CD4-positive, alpha-beta T cell treated with Interleukin-21 for 1 hour (primary cell): ENCODE data around the gene CRYBG2.
"Not testable (repeated sequence)": the region's sequence is repeated elsewhere in the genome, so short reads cannot be mapped to it uniquely, and the experiment has no call there.

Experiments used
- DNase-seq: peaks from one replicate; pipeline ENCODE4 v3.0.0-alpha.2; 2020

CRYBG2 gene, protein sequence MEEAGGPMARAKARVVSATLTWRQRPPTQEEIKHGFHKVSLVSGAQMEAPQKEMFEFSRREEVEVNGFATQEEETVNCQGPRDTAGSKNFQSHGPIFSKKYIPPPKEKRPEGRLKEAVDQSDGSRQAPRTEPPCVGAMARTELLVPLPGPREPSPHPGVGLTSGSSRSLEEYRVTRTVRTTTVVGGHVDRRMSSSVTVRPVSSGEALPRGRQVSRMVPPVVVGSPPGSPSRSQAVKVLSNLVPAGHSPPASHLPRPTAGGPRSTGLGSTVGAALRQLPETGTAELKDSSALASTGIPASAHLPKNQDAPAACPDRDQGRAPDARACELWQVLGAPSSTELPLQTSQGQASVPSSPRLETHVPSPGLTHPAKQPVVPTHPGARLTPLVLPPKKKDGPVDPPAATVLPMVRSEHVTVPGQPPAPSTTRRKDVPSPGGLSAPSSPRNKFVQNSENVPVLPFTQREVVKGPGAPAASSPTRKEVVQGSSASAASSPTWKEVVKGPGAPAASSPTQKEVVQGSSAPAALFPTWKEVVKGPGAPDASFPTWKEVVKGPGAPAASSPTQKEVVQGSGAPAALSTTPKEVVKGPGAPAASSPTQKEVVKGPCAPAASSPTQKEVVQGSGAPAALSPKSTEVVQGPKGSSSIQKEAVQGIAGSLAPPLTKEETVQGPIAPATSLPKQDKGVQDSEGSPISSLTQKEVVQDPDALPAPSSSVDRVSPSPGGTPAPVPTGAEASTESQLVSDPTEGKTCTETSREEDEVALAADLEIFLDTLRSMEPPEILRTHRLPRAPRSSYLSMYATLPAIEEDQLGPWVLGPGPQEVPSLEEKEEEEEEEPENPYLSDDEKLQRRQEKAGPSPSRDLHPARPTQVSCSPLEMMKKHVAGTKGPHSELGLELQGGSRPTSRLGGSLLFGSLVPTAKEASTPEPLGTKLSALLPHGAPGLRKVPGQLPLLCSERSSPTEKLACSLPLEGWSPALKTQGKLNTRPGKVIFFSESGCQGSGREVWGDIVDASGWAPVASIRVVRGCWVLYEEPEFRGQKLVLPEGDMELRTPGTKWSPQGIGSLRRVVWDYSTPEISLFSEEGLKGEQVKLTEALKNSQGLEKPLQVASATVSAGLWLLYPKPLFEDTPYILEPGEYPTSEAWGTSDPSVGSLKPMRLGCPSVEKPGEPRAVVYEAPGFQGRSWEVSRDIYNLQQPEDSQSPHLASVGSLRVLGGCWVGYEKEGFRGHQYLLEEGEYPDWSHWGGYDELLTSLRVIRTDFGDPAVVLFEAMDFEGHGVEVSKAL (N-terminal part only)

DNA sequence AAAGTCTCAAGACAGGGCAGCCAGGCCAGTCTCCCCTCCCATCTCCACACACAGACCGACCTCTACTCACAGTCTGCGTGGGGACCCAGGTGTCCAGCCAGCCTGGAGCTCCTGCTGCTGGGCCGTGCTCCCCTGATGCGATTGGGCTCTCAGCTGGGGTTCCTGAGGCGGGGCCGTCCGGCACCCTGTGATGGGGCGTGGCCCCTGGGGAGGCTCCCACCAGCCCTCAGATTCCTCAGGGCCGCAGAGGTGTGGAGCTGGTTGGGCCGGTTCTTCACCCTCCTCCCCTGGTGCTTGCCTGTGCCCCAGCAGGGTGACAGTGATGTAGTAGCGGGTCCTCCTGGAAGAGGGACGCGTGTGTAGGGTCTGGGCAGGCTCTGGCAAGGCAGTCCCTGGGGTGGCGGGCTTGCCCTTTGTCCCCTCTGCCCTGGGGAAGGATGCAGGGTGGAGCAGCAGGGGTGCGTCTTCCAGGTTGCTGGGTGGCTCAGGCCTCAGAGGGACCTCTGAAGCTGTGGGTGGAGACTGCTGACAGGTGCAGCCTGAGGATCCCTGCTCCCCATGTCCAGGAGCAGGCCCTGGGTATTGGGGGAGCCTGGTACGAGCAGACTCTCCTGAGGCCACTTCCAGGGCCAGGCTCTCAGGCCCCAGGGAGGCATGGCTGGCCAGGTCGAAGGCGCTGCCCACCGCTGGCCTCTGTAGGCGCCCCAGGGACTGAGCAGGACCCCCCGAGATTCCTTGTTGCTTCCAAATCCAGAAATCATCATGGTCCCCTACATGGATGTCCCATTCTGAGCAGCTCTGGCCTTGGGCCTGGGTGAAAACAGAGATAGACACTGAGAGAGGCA is at the start of gene CRYBG2:
Gene CRYBG2 (minus strand): TSS at position 155 of the 845 bp plus-strand sequence. CDS start 7,473 bp downstream, outside the sequence.
- no peak for DNase-seq

DNA sequence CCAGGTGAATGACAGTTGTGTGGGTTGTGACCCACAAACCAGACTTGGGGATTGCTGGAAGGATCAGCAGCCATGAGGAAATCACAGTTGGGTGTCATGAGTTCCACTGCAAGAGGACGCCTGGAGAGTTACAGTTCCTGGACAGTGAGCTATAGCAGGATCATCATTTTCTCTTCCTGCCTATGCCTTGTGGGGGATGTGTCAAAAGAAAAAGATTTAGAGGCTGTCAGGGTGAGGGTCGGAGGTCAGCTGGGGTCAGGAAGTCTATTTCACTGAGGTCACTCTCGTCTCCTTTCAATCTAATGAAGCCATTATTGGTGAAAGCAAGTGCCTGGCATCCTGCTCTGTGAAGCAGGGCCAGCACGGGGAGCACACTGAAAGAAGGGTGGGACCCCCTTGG is 49.7 kb upstream of the CRYBG2 start:
- DNase-seq, result no peak

DNA sequence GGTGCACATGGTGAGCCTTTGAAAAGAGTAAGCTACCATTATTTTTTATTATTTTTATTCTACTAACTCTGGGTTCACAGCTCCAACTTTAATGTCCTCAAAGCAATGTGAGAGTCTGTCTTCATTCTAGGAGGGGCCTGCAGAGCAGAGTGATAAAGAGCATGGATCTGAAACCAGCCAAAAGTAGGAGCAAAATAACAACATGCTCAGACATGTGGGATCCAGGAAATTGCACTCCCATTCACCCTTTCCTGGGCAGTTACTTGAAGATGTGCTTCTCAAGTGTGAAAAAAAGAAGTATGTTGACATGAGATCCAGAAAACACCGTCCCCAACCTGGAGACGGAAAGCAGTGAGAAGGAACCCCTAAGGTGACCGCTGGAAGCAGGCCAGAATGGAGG is 48.0 kb upstream of the CRYBG2 start:
- DNase-seq, result no peak

DNA sequence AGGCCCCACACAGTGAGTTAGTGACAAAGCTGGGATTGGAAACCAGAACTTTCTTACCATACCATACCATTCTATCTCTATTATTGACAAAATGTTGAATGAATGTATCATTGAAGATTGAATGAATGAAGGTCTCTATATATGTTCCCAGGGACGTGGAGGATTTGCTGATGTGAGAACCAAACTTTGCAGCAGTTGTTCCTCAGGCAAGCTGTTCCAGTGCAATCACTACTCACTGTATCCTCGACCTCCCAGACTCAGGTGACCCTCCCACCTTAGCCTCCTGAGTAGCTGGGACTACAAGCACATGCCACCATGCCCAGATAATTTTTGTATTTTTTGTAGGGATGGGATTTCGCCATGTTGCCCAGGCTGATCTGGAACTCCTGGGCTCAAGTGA is 45.1 kb upstream of the CRYBG2 start:
- no peak for DNase-seq

DNA sequence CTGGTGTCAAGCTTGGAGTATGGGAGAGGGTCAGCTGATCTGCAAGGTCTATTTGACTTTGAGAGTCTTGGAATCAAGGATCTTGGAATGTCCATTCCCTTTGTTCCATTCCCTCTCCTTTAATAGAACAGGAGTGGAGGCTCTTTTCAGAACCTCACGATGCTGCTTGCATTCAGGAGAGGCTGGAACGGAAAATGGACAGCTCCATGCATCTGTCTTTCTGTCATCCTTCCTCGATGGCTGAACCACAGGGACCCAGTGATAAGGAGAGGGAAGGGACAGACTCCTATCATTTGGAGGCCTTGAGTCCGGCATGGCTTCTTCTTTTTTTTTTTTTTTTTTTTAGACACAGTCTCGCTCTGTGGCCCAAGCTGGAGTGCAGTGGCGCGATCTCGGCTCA is 41.8 kb upstream of the CRYBG2 start:
- DNase-seq, result no peak

DNA sequence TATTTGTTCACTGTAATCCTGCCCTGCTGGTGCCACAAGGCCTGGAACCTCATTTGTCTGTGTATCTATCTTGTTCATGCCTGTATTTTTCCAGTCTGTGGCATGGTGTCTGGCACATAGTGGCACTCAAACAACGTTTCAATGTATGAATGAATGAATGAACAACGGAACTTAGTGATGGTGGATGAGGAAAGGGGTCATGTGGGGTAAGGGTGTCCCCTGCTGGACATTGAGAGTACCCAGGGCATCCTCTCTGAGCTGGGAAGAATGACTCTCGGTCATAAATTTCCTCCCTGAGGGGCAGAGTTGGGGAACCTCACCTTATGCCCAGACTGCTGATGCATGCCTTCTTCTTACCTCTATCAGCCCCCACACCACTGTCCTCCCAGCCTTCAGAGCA is 37.5 kb upstream of the CRYBG2 start:
- peak; percentile 72 for DNase-seq

DNA sequence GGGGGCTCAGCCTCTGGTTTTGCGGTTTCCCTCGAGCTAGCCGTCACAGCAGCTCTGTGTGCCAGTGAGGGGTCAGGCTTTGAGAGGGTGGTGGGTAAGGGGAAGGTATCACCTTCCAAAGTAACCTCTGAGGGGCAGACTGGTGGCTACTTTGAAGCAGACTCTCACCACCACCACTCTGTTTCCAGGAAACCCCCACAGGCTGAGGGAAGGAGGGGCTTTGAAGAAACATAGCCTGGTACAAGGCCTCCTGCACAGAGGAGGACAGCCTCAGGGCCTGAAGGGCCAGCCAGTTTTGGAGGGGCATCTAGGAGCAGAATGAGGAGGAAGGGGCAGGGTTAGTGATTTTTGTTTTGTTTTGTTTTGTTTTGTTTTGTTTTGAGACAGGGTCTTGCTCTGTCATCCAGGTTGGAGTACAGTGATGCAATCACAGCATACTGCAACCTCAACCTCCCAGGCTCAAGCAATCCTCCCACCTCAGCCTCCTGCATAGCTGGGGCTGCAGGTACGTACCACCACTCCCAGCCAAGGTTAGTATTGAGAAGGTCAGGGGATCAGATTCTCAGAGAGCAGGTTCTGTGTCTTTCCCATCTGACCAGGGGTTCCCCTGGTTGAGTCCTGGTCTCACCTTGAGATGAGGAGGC is 35.8 kb upstream of the CRYBG2 start:
- no peak for DNase-seq

DNA sequence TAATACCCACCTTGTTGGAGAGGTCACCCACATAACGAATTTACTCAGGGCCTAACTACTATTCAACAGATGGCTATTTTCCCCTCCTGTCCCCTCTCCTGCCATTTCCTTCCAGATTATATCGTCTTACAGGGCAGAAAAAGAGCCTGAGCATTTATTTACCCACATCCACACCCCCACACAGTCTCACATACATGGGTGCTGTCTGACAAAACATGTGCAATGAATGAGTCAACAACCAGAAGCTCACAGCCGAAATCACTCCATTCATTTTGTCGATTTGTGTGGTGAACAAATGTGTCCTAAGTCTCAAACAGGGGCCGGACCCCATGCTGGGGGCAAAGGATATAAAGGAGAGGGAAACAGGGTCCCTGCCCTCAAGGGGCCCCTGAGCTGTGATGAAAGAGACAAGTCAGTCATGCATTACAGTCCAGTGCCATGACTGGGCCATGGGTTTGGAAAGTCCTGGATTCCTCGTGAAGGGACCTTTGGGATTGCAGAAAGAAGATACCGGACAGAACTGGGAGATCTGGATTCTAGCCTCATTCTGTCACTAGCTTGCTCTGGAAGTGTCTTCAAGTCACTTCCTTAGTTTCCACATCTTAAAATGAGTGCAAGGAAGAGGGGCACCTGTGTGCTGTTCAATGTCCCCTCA is 35.0 kb upstream of the CRYBG2 start:
- DNase-seq, result no peak

DNA sequence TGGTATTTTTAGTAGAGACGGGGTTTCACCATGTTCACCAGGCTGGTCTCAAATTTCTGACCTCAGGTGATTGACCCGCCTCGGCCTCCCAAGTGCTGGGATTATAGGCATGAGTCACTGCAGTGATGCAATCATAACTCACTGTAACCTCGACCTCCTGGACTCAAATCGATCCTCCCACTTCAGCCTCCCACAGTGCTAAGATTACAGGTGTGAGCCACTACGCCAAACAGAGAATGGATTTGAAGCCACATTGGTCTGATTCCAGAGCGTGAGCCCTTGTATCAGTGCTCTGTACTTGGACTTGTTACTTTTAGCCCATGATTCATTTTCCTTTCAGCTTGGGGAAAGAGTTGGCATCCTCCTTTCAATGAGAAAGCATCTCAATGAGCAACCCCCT is 33.5 kb upstream of the CRYBG2 start:
- DNase-seq, result no peak

DNA sequence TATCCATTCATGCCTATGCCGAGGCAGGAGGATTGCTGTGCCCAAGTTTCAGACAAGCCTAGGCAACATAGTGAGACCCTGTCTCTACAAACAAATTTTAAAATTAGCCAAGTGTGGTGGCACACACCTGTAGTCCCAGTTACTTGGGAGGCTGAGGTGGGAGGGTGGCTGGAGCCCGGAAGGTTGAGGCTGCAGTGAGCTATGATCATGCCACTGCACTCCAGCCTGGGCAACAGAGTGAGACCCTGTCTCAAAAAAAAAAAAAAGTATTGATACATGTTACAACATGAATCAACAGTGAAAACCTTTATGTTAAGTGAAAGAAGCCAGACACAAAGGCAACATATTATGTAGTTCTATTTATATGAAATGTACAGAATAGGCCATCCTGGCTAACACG is 31.1 kb upstream of the CRYBG2 start:
- not testable (repeated sequence) for DNase-seq

DNA sequence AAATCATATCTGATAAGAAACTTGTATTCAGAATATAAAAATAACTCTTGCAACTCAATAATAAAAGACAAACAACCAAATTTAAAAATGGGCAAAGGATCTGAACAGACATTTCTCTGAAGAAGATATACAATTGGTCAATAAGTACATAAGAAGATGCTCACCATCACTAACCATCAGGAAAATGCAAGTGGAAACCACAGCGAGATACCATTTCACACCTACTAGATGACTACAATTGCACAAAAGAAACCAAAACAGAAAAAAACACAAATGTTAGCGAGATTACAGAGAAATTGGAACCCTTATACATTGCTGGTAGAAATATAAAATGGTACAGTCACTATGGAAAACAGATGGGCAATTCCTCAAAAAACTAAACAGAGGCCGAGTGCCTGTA is 30.1 kb upstream of the CRYBG2 start:
- DNase-seq, result peak; percentile 33

DNA sequence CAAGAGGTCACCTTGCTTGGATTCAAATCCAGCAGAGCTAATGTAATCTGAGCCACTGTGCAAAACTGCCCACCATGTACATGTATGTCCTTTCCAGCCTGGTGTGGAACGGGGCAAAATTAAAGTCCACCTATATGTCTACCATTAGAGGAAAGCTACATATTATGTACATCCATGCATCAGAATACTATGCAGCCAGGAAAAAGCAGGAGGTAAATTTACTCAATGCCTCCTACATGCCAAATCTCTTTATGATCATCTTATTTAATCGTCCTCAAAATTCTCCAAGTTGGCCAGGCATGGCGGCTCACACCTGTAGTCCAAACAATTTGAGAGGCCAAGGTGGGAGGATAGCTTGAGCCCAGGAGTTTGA is 24.9 kb upstream of the CRYBG2 start:
- no peak for DNase-seq

DNA sequence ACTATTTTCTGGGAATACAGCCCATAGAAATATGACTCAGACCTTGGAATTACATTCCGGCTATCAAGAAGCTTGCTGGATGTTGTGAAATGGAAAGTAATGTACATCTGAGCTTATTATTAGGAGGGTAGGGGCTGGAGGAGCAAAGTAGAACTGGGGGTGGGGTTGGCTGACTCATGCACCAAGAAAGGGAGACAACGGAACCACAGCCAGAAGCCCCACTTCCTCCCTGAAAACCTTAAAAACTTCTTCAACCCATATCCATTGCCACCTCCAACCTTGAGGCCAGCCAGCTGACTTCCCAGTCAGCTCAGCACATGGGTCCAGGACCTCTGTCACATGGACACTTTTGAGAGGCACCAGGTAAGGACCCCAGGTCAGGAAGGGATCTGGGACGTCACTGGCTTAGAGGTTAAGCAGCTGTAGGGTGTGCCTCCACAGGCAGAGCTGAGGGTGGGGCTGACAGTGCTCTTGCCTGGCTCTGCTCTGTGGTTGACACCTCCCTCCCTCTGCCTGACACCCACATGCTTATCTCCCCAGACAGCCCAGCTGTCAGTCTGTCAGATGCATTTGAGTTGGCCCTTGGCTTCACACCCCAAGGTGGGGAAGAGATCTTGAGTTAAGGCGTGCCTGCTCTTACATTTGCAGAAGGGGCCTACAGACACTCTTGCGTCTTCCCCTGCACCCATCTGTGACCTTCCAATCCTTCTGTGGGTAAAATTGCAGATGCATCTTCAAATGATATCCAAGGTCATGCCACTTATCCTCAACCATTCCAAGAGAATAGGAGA is 24.4 kb upstream of the CRYBG2 start:
- peak; percentile 86 for DNase-seq

DNA sequence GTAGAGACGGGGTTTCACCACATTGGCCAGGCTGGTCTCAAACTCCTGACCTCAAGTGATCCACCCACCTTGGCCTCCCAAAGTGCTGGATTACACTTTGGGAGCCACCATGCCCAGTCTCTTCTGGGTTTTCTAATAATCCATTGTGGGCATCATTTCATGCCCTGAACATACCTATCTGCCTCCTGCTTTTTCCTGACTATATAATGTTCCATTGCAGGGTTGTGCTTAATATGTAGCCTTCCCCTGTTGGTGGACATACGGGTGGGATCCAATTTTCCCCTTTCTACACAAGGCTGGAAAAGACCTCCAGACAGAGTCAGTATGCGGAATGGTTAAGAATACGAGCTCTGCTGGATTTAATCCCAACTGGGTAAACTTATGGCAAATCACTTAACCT is 22.1 kb upstream of the CRYBG2 start:
- DNase-seq, result no peak

DNA sequence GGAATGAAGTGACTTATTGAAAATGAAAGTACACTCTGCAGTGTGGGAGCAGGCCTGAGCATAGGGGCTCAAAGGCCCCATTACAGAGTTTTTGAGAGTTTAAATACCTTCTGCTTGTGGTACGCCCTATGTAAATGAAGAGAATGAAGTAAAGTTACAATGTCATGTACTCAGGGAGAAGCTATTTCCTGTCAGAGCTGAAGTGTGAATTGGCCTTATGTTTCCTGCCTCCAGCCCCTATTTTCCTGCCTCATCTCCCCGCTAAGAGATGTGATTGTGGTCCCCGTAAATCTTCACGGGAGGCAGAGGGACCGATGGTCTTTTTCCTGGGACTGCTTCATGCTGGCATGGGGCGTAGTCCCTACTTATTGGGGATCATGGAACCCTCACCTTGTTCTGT is 21.2 kb upstream of the CRYBG2 start:
- peak; percentile 21 for DNase-seq

DNA sequence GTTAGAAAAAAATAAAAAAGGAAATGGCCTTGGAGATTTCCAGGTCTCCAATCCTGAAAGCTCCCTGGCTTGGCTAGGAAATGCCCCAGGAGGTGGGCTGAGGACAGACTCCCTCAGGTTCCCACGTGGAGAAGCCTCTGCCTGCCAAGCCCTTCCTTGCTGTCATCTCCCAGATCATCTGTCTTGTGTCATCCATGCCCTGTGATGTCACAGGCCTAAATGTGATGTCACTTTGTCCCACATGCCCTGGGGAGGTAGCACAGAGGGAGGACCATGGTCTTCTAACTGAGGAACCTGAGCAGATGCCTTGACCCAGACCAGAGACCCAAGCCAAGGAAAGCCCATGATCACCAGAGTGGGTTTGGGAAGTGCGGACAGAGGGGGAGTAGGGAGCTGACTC is 20.4 kb upstream of the CRYBG2 start:
- DNase-seq, result not testable (repeated sequence)

DNA sequence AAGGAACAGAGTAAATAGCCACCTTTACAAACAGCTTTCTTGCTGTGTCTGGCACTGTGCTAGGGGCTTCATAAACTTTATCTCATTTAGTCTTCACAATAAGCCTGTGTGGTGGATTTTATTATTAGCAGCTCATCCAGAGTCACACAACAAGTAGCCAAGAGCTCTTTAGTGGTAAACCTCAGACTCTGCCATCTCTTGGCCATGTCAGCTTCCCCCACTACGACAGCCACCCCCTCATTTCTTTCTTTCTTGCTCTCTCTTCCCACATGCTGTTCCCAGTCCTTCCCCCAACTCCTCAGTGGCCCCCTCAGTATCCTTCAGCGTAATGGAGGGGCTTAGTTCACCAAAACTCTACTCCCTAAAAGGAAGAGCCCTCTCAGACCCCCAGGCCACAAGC is 19.9 kb upstream of the CRYBG2 start:
- no peak for DNase-seq

DNA sequence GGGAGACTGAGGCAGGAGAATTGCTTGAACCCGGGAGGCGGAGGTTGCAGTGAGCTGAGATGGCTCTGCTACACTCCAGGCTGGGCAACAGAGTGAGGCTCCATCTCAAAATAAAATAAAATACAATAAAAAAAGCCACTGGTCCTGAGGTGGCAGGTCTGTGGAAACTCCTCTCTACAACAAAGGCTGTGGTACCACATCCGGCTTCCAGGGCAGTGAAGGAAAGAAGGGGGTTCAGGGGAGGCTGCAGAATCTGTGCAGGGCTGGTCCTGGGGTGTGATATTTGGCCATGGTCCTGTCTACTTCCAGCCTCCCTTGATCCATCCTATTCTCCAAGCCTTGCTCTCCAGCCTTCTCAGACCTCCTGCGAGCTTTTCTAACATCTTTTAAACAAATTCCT is 19.4 kb upstream of the CRYBG2 start:
- peak; percentile 54 for DNase-seq

DNA sequence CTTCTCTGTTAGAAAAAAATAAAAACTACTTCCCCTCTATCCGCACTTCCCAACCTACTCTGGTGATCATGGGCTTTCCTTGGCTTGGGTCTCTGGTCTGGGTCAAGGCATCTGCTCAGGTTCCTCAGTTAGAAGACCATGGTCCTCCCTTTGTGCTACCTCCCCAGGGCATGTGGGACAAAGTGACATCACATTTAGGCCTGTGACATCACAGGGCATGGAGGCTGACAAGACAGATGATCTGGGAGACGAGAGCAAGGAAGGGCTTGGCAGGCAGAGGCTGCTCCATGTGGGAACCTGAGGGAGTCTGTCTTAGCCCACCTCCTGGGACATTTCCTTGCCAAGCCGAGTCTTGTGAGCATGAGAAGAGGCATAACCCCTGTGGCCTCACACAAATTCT is 18.7 kb upstream of the CRYBG2 start, which contains the start of gene ZNF683:
Gene ZNF683 (minus strand): TSS at position 140 of the 400 bp plus-strand sequence. CDS start 4,179 bp downstream, outside the sequence.
- DNase-seq, result not testable (repeated sequence)

DNA sequence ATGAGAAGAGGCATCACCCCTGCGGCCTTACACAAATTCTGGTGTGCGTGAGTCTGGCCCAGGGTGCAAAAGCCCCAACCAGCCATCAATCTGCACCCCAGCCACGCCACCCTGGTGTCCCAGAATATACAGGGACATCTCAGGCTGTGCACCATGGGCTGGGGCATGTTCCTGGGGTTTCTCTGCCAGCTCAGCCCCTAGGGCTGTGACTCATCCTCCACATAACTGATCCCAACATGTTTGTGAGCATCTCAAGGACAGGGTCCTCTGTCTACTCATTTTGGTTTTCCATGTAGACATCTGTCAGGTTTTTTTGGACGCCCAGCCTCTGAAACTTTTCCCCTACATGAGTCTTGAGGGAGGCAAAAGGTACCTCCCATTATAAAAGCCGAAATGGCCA is 18.1 kb upstream of the CRYBG2 start:
- DNase-seq, result no peak
